Raji (cell line): ENCODE data around the gene FAM81B.

Experiments used
- POLR2A ChIP-seq: IDR thresholded peaks from 2 replicates; pipeline ENCODE4 v1.6.1; 2011; ENCODE audit warnings: low read depth, low read length, control low read depth; ENCODE audit not compliant: insufficient read depth

FAM81B gene, protein sequence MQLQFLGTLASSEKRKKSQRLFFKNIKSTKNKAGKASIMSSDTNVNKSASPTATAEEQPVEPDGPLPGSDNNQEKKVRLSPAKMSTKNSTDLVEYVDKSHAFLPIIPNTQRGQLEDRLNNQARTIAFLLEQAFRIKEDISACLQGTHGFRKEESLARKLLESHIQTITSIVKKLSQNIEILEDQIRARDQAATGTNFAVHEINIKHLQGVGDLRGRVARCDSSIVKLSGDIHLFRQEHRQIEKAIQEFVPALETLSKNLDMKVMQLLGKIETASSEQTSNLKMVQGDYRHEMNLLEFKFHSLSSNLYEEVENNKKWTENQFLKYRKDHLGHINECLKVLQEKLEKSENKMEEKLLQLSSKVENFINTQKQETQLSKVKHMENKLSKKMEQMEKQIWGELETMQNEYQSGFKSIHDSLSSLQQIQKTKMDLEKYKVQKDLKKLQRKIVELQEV

DNA sequence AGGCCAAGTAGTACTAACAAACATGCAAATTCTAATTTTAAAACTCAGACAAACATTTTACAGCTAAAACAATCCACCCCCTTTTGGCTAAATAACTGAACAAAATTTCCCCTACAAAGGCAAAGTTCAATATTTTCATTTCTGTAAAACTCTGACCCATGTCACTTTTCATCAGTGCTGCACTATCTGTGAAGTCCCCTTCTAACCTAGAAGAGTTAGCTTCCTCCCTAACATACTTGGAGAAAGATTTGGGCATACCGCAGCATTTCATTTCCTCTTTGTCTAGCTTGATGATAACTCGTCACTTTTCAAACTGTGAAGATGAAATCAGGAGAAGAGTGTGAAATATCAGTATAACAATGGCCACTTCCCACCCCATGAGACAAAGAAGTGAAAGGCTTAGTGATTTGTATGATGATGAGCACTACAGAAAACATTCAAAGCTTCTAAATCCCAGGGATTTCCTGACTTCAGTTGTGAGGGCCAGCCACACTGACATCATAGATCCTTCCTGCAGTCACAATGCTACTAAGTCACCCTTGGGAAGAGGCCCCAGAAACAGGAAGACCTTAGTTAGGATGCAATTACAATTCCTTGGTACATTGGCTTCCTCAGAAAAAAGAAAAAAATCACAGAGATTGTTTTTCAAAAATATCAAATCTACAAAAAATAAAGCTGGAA is at the start of gene FAM81B:
FAM81B (plus strand) TSS at position 555 of the 681 bp plus-strand sequence; CDS start at position 579, 24 bp downstream.
- no peak for TF ChIP-seq POLR2A

DNA sequence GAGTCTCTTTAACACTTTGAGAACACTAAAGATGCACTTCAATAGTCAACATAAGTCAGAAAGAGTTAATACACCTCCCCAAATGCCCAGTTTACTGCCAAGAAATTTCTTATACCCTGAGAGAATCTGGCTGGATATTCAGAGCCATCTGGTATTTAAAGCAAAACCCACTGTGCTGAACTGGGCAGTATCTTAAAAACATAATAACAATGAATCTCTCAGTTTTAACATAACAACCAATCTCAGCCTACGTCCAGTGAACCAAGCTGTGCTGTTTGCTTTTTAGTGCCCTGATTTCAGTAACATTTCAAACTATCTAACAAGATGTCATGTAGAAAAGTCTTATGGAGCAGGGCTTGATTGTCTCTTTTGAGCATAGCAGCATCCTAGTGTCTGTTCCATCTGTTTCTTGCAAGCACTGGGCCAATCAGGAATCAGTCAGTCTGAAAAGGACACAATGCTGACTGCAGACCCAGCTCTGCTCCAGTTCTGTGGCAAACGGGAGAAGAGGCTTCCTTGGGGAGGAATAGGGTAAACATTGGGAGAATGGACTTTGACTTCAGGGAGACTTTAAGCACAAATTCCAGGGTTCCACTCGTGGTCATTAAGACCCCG is 43.6 kb upstream of the FAM81B start:
- no peak for TF ChIP-seq POLR2A

DNA sequence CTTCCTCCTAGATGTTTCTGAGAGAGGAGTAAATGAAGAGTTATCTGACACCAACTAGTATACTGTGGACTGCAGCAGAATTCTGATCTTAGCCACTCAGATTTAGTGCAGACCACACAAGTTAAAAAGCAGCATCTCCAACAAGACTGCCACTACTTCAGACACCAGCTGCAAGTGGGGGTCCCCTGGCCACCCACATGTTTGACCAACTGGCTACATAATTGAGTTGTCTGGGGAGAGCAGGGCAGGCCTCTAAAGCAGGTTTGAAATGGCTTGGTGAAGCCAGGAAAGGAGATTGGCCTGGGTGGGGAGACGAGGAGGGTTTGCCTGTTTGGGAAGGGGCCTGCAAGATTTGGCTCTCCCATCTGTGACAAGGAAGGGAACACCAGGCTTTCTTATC is 40.5 kb upstream of the FAM81B start:
- TF ChIP-seq POLR2A: no peak

DNA sequence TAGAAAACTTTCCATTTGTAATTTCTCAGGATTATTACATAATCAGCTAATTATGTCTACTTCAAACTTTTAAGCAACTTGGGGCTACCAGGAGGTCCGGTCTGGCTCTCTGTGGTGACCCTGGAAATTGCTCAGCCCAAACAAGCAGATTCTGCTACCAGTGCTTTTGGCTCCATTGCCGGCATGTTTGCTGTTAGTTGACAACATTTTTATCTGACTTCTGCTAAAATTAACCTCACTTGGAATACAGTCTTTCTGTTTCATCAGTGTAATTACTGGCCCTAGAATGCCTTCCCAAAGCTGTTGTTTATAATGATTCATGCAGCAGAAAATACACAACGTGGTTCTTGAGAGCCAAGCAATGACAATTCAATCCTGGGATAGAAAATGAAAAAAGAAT is 38.5 kb upstream of the FAM81B start:
- TF ChIP-seq POLR2A: no peak

DNA sequence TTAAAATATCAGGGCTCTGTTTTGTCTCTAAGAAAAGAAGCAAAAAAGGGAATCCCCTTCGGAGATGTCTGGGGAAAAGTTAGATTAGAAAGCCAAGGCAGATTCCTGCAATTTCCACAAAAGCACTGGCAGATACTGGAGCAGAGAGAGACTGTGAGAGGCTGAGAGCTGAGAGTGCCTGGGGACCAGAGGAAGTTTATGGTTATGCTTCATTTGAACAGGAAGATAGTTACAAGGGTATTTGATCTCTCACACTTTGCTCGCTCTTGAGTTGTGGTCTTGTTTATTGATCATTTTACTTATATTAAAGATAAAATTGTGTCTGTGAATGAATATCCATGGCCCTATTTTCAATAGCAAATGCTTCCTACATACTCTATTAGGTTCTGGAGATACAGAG is 32.8 kb upstream of the FAM81B start:
- TF ChIP-seq POLR2A: no peak

DNA sequence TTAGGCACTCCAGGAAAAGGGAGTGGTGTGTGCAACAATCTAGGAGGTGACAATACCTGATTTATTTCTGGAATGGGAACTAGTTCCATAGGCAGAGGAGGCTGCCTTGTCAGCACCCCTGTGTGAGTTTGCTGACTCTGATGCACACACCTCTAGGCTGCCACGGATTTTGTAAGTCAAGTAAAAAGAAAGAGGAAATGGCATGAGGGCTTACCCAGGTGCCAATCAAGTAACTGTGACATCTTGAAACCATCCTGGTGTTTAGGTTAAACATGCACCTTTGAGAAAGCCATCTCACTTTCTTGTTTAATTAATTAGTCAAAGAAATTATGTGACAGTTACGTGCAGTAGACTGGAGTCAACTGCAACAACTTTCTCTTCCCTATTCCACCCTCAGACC is 32.3 kb upstream of the FAM81B start:
- no peak for TF ChIP-seq POLR2A

DNA sequence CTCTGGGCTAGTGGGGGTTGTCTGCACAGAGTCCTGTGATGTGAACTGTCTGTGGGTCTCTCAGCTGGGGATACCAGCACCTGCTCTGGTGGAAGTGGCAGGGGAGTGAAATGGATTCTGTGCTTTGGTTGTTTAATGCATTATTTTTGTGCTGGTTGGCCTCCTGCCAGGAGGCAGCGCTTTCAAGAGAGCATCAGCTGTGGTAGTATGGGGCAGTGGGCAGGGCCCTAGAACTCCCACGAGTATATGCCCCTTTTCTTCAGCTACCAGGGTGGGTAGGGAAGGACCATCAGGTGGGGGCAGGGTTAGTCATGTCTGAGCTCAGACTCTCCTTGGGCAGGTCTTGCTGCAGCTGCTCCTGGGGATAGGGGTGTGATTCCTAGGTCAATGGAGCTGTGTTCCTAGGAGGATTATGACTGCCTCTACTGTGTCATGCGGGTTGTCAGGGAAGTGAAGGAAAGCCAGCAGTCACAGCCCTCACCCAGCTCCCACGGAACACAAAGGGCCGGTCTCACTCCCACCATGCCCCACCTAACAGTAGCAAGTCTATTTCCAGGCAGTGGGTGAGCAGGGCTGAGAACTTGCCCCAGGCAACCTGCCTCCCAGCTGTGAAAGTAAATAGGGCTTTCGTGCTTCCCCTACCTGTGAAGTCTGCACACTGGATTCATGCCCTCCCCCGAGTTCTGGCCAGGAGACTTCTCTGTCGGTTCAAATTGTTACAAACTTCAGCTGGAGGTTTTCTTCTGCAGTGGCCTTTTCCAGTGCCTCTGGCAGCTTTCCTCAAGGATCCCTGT is 25.7 kb upstream of the FAM81B start:
- TF ChIP-seq POLR2A: no peak

DNA sequence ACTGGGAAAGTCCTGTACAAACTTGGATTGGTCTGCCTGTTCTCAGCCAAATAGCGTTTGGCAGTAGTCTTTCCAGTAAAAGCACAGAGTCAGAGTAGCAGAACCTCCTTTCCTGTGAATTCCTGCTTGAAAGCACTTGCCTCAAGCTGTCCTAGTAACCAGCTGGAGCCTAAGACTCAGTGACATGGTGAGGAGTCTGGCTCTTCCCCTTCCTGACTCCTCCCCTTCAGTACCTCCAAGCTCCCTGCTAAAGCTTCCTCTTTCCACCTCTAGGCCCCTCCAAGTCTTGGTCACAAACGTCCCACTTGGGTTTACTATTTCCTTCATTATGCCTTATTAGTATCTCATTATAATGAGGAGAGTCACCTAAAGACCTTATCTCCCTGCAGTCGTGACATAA is 21.4 kb upstream of the FAM81B start:
- TF ChIP-seq POLR2A: no peak

DNA sequence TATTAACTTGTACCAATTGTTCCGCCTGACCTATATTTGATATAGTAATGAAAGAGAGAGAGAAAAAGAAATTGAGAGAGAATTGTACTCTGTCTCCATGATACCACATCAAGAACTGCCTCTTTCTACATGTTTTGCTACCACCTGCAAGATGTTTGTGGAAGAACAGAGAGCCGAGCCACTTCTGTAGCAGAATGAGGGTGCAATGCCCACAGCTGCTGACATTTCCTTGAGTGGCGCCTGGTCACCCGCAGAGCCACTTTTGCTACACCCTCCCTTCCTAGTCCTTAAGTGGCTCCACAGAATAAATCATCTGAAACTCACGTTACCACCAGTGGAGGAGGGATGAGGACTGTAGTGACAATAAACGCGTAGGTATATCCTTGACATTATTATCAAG is 17.1 kb upstream of the FAM81B start:
- TF ChIP-seq POLR2A: no peak

DNA sequence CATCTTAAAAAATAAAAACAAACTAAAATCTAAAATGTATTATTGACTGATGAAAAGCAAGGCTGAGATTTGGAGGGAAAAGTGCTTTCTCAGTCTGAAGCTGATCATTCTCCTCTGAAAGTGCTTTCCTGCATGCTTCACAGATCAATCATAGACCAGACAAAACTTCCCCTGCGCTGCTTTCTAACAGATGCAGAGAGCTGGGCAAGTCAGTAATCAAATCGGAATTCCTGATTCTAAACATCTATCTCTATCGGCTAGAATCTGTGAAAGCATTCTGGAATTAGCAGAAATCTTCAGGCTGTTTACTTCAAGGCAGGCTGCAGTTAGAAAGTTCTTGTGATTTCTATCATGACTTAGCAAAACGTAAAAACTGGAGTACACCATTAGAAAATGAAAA is 15.6 kb upstream of the FAM81B start:
- TF ChIP-seq POLR2A: no peak

DNA sequence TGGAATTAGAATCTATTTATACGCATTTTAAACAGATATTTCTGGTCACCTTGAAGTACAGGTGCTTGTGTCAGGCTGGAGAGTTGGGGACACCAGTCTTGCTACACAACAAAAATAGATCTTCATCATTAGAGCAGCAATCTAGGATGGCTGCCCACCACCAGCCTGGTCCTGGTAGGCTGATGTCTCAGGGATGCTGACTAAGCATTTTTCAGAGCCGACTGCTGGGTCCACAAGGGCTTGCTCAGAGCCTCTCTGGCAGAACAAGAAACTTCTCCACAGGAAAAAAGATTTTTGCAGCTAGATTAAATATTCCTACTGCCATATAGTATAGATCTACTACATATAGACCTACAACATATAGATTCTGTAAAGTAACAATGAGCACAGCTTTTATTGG is 12.0 kb upstream of the FAM81B start:
- no peak for TF ChIP-seq POLR2A

DNA sequence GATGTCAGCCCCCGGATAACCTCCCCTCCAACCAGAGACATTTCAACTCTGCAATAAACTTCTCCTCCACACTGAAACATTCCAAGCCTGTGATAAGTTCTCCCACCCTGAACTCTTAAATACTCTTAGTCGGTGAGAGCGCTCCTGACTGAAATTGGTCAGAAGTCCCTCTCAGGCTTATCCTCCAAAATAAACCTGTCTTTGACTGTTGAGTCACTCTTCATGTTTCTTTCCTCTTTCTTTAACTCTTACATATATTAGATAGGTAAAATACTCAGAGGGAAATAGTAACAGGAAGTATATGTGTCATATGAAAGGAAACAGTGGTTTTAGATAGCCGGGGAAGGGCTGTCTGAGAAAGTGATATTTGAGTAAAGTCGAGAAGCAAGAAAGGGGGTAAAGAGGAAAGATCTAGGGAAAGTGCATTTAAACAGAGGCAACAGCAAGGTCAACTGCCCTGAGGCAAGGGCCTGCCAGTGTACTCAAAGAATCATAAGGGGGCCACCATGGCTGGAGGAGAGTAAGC is 11.0 kb upstream of the FAM81B start:
- no peak for TF ChIP-seq POLR2A

DNA sequence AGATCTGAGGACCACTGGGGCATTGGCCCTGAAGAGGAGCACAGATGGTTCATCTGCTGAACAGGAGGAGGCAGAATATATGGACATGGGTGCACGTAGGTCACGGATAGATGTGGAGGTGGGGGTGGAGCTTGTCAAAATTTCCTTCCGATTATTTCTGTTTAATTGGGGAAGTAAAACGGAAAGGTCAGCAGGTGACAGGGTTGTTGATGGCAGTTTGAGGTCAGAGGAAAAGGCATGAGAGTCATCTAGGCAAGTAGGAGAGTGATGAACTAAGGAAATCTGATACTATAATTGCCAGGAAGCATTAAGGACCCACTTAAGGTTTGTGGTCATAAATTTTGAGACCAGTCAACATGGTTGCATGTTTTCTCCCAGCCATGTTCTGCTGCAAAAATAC is 8.4 kb upstream of the FAM81B start:
- TF ChIP-seq POLR2A: no peak

DNA sequence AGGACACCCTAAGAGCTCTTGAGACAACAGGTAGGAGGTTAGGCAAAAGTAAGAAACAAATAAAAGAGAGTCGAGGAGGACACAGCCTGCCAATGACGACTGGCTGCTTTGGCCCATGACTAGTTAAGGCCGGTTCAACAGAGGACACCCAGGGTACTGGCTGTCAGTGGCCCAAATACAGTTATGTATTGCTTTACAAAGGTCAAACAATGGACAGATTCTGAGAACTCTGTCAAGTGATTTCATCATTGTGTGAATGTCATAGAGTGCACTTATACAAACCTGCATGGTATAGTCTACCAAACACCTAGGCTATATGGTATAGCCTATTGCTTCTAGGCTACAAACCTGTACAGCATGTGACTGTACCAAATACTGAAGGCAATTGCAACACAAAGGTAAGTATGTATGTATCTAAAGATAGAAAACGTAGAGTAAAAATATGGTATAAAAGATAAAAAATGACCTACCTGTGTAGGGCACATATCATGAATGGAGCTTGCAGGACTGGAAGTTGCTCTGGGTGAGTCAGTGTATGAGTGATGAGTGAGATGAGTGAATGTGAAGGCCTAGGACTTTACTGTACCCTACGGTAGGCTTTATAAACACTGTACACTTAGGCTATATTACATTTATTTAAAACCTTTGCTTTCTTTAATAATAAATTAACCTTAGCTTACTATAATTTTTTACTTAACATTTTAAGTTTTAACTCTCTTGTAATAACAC is 6.5 kb upstream of the FAM81B start:
- no peak for TF ChIP-seq POLR2A
